Neutrophil (primary cell): ENCODE measurements around the gene PPP2R5E.

Experiments
- H3K27ac ChIP-seq: fragments of 200-600 bp; sonication (generic); 2 replicates; pipeline ENCODE4 v1.5.1; 2016; ENCODE audit warnings: mild to moderate bottlenecking, moderate library complexity
- H3K27me3 ChIP-seq: fragments of 200-600 bp; sonication (generic); 2 replicates; pipeline ENCODE4 v1.6.0; 2016; ENCODE audit warnings: mild to moderate bottlenecking
- H3K36me3 ChIP-seq: fragments of 200-600 bp; sonication (generic); 2 replicates; pipeline ENCODE4 v1.5.1; 2017
- H3K4me1 ChIP-seq, 2 experiments: fragments of 200-600 bp in 1 of 2; sonication (generic) in 1 of 2; 1 replicate in 1 of 2; 2 replicates in 1 of 2; pipeline versions ENCODE4 v1.5.1 to v1.6.1; 2013 to 2016; ENCODE audit warnings: low read depth in 1 of 2, low read length in 1 of 2, mild to moderate bottlenecking in 1 of 2, moderate library complexity in 1 of 2; ENCODE audit not compliant: control insufficient read depth in 1 of 2, insufficient read depth in 1 of 2
- H3K4me3 ChIP-seq, 2 experiments: fragments of 200-600 bp in 1 of 2; sonication (generic) in 1 of 2; 1 replicate in 1 of 2; 2 replicates in 1 of 2; pipeline ENCODE4 v1.5.1; 2013 to 2016; ENCODE audit warnings: low read depth in 1 of 2, low read length in 1 of 2, mild to moderate bottlenecking in 1 of 2, moderate library complexity in 1 of 2
- H3K9me3 ChIP-seq: fragments of 200-600 bp; sonication (generic); 2 replicates; pipeline ENCODE4 v1.5.1; 2016
- CTCF ChIP-seq: fragments of 200-600 bp; sonication (generic); IDR thresholded peaks from 2 replicates; pipeline ENCODE4 v1.5.1; 2016; ENCODE audit warnings: antibody characterized with exemption

The PPP2R5E gene

DNA sequence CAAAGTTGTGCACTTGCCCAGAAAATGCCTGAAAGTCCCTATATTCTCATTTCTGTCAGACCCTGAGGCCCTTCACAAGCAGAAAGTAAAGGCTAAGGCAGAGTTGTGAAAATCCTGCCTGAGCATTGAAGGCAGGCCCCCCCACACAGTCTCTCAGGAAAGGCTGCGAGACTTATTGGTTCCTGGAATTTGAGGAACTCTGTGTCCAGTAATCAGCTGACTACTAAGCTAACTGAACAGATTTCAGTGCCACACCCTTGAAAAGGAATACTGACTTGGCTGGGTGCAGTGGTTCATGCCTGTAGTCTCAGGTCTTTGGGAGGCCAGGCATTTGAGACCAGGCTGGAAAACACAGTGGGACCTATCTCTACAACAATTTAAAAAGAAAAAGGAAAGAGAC, 21.1 kb upstream of the PPP2R5E start:
- Histone ChIP-seq H3K4me3 (no peak overlapping the region), H3K36me3 (no peaks in the 10 kb centered on the region), H3K4me1 (peaks cover 0 to 3% of the 10 kb centered on the region in 2 experiments), H3K27me3 (peaks cover 32% of the 10 kb centered on the region), H3K9me3 (no peaks in the 10 kb centered on the region), H3K27ac (no peak overlapping the region)
- TF ChIP-seq CTCF = no peak

DNA sequence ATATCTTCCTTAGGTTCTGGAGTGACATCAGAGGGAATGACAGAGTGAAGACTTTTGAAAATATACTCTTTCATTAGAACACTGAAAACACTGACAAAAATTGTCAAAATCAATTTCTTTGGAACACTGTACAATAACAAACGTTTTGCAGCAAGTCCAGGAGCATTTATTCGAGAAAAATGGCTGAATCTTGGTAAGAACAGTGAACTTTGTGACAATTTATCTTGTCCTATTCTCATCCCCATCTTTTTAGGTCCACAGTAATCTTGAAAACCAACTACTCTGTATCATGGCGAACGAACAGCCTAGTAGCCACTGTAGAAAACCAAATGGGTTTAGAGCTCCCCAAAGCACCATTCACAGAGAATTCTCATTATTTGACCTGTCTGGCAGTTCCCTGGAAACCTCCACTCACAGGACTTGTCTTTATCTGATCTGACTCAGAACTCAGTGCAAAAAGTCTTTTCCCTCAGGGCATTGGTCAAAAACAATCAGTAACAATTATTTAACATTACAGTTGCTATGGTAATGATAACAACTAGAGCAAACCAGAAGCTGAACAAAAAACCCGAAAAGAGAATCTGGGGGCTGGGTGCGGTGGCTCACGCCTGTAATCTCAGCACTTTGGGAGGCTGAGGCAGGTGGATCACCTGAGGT, 20.3 kb upstream of the PPP2R5E start:
- H3K36me3 ChIP-seq = no peaks in the 10 kb centered on the region
- no peak overlapping the region for H3K4me3 ChIP-seq
- H3K9me3 ChIP-seq = no peaks in the 10 kb centered on the region
- H3K27me3 ChIP-seq = peaks cover 32% of the 10 kb centered on the region
- TF ChIP-seq CTCF = no peak
- H3K4me1 ChIP-seq = peaks cover 0 to 3% of the 10 kb centered on the region in 2 experiments
- H3K27ac ChIP-seq = no peak overlapping the region

GRCh38 chr14:63562405-63562804, 19.2 kb upstream of the PPP2R5E start:
- no peaks in the 10 kb centered on the region for H3K9me3 ChIP-seq
- no peak overlapping the region for H3K4me3 ChIP-seq
- no peak overlapping the region for H3K27ac ChIP-seq
- H3K27me3 ChIP-seq = peaks cover 32% of the 10 kb centered on the region
- H3K4me1 ChIP-seq = peaks cover 0 to 3% of the 10 kb centered on the region in 2 experiments
- H3K36me3 ChIP-seq = no peaks in the 10 kb centered on the region
- no peak for TF ChIP-seq CTCF

DNA sequence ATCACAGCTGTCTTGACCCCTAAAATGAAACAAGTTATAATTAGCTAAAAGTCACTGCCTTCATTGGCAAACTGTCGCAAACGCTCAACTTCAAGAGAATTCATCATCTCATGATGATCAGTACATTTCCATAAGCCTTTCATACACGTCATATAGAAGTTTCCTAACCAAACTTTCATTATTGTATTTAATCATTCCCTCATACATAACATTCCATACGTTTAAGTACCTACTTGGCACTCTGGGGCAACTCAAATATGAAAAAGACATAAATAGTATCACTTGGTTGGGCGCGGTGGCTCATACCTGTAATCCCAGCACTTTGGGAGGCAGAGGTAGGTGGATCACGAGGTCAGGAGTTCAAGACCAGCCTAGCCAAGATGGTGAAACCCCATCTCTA, 12.4 kb upstream of the PPP2R5E start:
- Histone ChIP-seq H3K4me3 (no peak overlapping the region), H3K4me1 (no peaks in the 10 kb centered on the region), H3K9me3 (no peaks in the 10 kb centered on the region), H3K27me3 (peaks cover 4% of the 10 kb centered on the region), H3K36me3 (no peaks in the 10 kb centered on the region), H3K27ac (no peak overlapping the region)
- no peak for TF ChIP-seq CTCF

DNA sequence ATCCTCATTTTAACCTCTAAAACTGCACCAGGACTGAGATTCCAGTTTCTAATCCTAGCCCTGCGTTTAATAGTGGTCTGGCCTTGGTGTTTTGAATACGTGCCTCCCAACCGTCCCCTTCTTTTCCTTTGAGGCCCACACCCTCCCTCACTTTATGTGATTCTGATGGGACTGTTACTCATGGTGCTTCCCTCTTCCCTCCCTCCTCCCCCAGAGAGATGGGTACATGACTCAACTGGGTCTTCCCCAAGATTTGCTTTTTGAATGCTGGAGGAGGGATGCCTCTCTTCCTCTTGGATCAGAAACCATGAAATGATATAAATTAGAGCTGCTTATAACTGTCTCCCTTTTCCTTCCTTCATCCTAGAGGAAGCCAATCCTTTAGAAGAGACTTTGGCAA, 8.2 kb upstream of the PPP2R5E start:
- no peaks in the 10 kb centered on the region for H3K9me3 ChIP-seq
- no peak overlapping the region for H3K27ac ChIP-seq
- no peaks in the 10 kb centered on the region for H3K4me1 ChIP-seq
- no peak for TF ChIP-seq CTCF
- no peak overlapping the region for H3K4me3 ChIP-seq
- H3K36me3 ChIP-seq = no peaks in the 10 kb centered on the region
- no peaks in the 10 kb centered on the region for H3K27me3 ChIP-seq
